Effector memory CD8-positive, alpha-beta T cell (primary cell): Measurements from ENCODE around the gene UFD1.

Source experiments
- ATAC-seq: fragments of 150-1000 bp; cut with Tn5 transposase; replicated peaks from 2 replicates; pipeline ENCODE4 v1.10.0; 2021; ENCODE audit warnings: mild to moderate bottlenecking, moderate library complexity
- DNase-seq, 3 experiments: peaks; one replicate each; pipeline ENCODE4 v3.0.0; 2021
- H3K27ac Mint-ChIP-seq, 2 donors: one replicate each; pipeline ENCODE4 v1.8.0; 2022; ENCODE audit warnings: mild to moderate bottlenecking in 2 of 2, mixed read lengths in 2 of 2, moderate library complexity in 2 of 2
- H3K27me3 Mint-ChIP-seq, 2 donors: one replicate each; pipeline ENCODE4 v1.8.0; 2022; ENCODE audit warnings: mixed read lengths in 2 of 2
- H3K36me3 Mint-ChIP-seq: one replicate; pipeline ENCODE4 v1.8.0; 2022; ENCODE audit warnings: mild to moderate bottlenecking, moderate library complexity, mixed read lengths; ENCODE audit not compliant: insufficient read depth
- H3K4me1 Mint-ChIP-seq, 2 donors: one replicate each; pipeline ENCODE4 v1.8.0; 2022; ENCODE audit warnings: low read depth in 2 of 2, mixed read lengths in 2 of 2
- H3K4me3 Mint-ChIP-seq, 2 donors: one replicate each; pipeline ENCODE4 v1.8.0; 2022; ENCODE audit warnings: mild to moderate bottlenecking in 2 of 2, mixed read lengths in 2 of 2, moderate library complexity in 2 of 2
- H3K9me3 Mint-ChIP-seq, 2 donors: one replicate each; pipeline ENCODE4 v1.8.0; 2022; ENCODE audit warnings: mixed read lengths in 2 of 2

UFD1 gene

GRCh38 chr22:19480173-19480568, 1.2 kb upstream of the UFD1 start:
- Mint-ChIP-seq H3K36me3 (peaks cover 11% of the 10 kb centered on the region), H3K27ac (peak overlapping the region; percentile 99), H3K9me3 (no peaks in the 10 kb centered on the region), H3K4me1 (peaks cover 23 to 27% of the 10 kb centered on the region in 2 donors), H3K27me3 (no peaks in the 10 kb centered on the region), H3K4me3 (peak overlapping the region; percentile 88 to 95)
- ATAC-seq (no peak), DNase-seq (no peak)

GRCh38 chr22:19479355-19480172, 571 bp upstream of the UFD1 start, which contains the start of gene CDC45:
TSS of gene CDC45 (plus strand) at chr22:19479920. CDS start at chr22:19479969, 49 bp downstream.
- Mint-ChIP-seq H3K27me3 (no peaks in the 10 kb centered on the region), H3K36me3 (peaks cover 11% of the 10 kb centered on the region), H3K4me1 (peaks cover 23 to 28% of the 10 kb centered on the region in 2 donors), H3K27ac (peak within 1 kb of the TSS; percentile 99), H3K4me3 (peak within 1 kb of the TSS; percentile 88 to 95), H3K9me3 (no peaks in the 10 kb centered on the region)
- ATAC-seq = peak; percentile 89
- peak; percentile 90 to 92 (median 90) for DNase-seq

GRCh38 chr22:19478045-19478900, 720 bp downstream of the UFD1 start:
- Mint-ChIP-seq H3K27me3 (no peaks in the 10 kb centered on the region), H3K36me3 (peaks cover 18% of the 10 kb centered on the region), H3K27ac (peak overlapping the region; percentile 99), H3K4me3 (peak overlapping the region; percentile 88 to 95), H3K9me3 (no peaks in the 10 kb centered on the region), H3K4me1 (peaks cover 27 to 28% of the 10 kb centered on the region in 2 donors)
- ATAC-seq (no peak), DNase-seq (peak in 1 of 3 experiments; percentile 24)

- Mint-ChIP-seq H3K27me3 (no peaks in the 10 kb centered on the region), H3K27ac (peak overlapping the region; percentile 99), H3K36me3 (peaks cover 21% of the 10 kb centered on the region), H3K4me1 (peaks cover 28 to 31% of the 10 kb centered on the region in 2 donors), H3K4me3 (peak overlapping the region; percentile 88 to 95), H3K9me3 (no peaks in the 10 kb centered on the region)
- DNase-seq (no peak), ATAC-seq (no peak)
These were observed 1.5 kb downstream of the UFD1 start for GRCh38 chr22:19477321-19478044.

GRCh38 chr22:19476023-19476422, 3.0 kb downstream of the UFD1 start:
- Mint-ChIP-seq H3K36me3 (peaks cover 31% of the 10 kb centered on the region), H3K4me3 (no peak overlapping the region), H3K4me1 (peaks cover 28 to 31% of the 10 kb centered on the region in 2 donors), H3K9me3 (no peaks in the 10 kb centered on the region), H3K27me3 (no peaks in the 10 kb centered on the region), H3K27ac (no peak overlapping the region)
- ATAC-seq (no peak), DNase-seq (no peak)

- peaks cover 24 to 26% of the 10 kb centered on the region in 2 donors for H3K4me1 Mint-ChIP-seq
- no peak overlapping the region for H3K4me3 Mint-ChIP-seq
- no peak for ATAC-seq
- peaks cover 44% of the 10 kb centered on the region for H3K36me3 Mint-ChIP-seq
- no peaks in the 10 kb centered on the region for H3K27me3 Mint-ChIP-seq
- no peak overlapping the region for H3K27ac Mint-ChIP-seq
- no peak for DNase-seq
- no peaks in the 10 kb centered on the region for H3K9me3 Mint-ChIP-seq
These were observed 5.4 kb downstream of the UFD1 start for GRCh38 chr22:19473578-19473977.

GRCh38 chr22:19472233-19472632, 6.8 kb downstream of the UFD1 start:
- Mint-ChIP-seq H3K9me3 (no peaks in the 10 kb centered on the region), H3K27me3 (no peaks in the 10 kb centered on the region), H3K4me1 (peaks cover 14 to 16% of the 10 kb centered on the region in 2 donors), H3K4me3 (no peak overlapping the region), H3K27ac (no peak overlapping the region), H3K36me3 (peaks cover 56% of the 10 kb centered on the region)
- DNase-seq = no peak
- no peak for ATAC-seq

GRCh38 chr22:19471572-19471971, 7.4 kb downstream of the UFD1 start:
- Mint-ChIP-seq H3K27ac (no peak overlapping the region), H3K27me3 (no peaks in the 10 kb centered on the region), H3K4me3 (no peak overlapping the region), H3K36me3 (peaks cover 63% of the 10 kb centered on the region), H3K9me3 (no peaks in the 10 kb centered on the region), H3K4me1 (peaks cover 12 to 13% of the 10 kb centered on the region in 2 donors)
- DNase-seq (no peak), ATAC-seq (no peak)

- DNase-seq (no peak), ATAC-seq (no peak)
- no peaks in the 10 kb centered on the region for H3K27me3 Mint-ChIP-seq
- no peak overlapping the region for H3K4me3 Mint-ChIP-seq
- H3K27ac Mint-ChIP-seq = no peak overlapping the region
- no peaks in the 10 kb centered on the region for H3K9me3 Mint-ChIP-seq
- H3K4me1 Mint-ChIP-seq = peaks cover 8 to 17% of the 10 kb centered on the region in 2 donors
- peaks cover 79% of the 10 kb centered on the region for H3K36me3 Mint-ChIP-seq
These were observed 9.0 kb downstream of the UFD1 start for GRCh38 chr22:19470010-19470409.

- H3K27me3 Mint-ChIP-seq = no peaks in the 10 kb centered on the region
- no peaks in the 10 kb centered on the region for H3K9me3 Mint-ChIP-seq
- H3K4me3 Mint-ChIP-seq = no peak overlapping the region
- ATAC-seq (no peak), DNase-seq (no peak)
- peaks cover 10 to 22% of the 10 kb centered on the region in 2 donors for H3K4me1 Mint-ChIP-seq
- no peak overlapping the region for H3K27ac Mint-ChIP-seq
- H3K36me3 Mint-ChIP-seq = peaks cover 84% of the 10 kb centered on the region
These were observed 9.6 kb downstream of the UFD1 start for GRCh38 chr22:19469421-19469820.

- Mint-ChIP-seq H3K27me3 (no peaks in the 10 kb centered on the region), H3K9me3 (no peaks in the 10 kb centered on the region), H3K4me1 (peaks cover 10 to 16% of the 10 kb centered on the region in 2 donors), H3K27ac (no peak overlapping the region), H3K4me3 (no peak overlapping the region), H3K36me3 (peaks cover 80% of the 10 kb centered on the region)
- no peak for ATAC-seq
- no peak for DNase-seq
These were observed 11.1 kb downstream of the UFD1 start for GRCh38 chr22:19467912-19468311.

GRCh38 chr22:19466848-19467752, 11.9 kb downstream of the UFD1 start:
- no peak for ATAC-seq
- Mint-ChIP-seq H3K4me1 (peaks cover 10 to 16% of the 10 kb centered on the region in 2 donors), H3K36me3 (peaks cover 81% of the 10 kb centered on the region)

More at GRCh38 chr22:19466848-19467752, 11.9 kb downstream of the UFD1 start:
- Mint-ChIP-seq H3K9me3 (no peaks in the 10 kb centered on the region), H3K27me3 (no peaks in the 10 kb centered on the region), H3K27ac (no peak overlapping the region), H3K4me3 (no peak overlapping the region)
- no peak for DNase-seq
